Kidney (tissue), 14 donors: ENCODE measurements around the gene RAET1G. TPM values are rescaled to one million over a fixed set of nuclear protein-coding genes. Genes with fewer than 3 reads are reported as not detected.
A peak's percentile ranks its signal among the peaks of the same experiment; 100 is the strongest.

Source experiments
- DNase-seq, 5 donors: peaks; one replicate each; pipeline ENCODE4 v3.0.0-alpha.2; 2013 to 2020
- FAIRE-seq: peaks from 2 replicates; lab custom pipeline; 2012; peaks lifted over from hg19 to GRCh38; lab: Jason Lieb, UNC
- H3K27ac ChIP-seq, 2 donors: one replicate each; pipeline ENCODE4 v1.7.0; 2013; ENCODE audit warnings: low read depth in 2 of 2, low read length in 2 of 2, inconsistent platforms in 1 of 2
- H3K27me3 ChIP-seq: one replicate; pipeline ENCODE4 v1.7.1; 2013; ENCODE audit warnings: low read length, inconsistent platforms; ENCODE audit not compliant: control insufficient read depth, insufficient read depth
- H3K36me3 ChIP-seq, 3 donors: one replicate each; pipeline versions ENCODE4 v1.7.0 to v1.7.1; 2013; ENCODE audit warnings: low read length in 3 of 3, control low read depth in 1 of 3, inconsistent platforms in 1 of 3; ENCODE audit not compliant: insufficient read depth in 3 of 3, control insufficient read depth in 2 of 3
- H3K4me1 ChIP-seq, 3 donors: one replicate each; pipeline versions ENCODE4 v1.7.0 to v1.7.1; 2013; ENCODE audit warnings: low read length in 3 of 3, inconsistent platforms in 1 of 3, low read depth in 1 of 3; ENCODE audit not compliant: control insufficient read depth in 2 of 3, insufficient read depth in 2 of 3
- H3K4me3 ChIP-seq, 3 donors: one replicate each; pipeline versions ENCODE4 v1.7.0 to v1.8.1; 2013; ENCODE audit warnings: low read length in 3 of 3, control low read depth in 1 of 3, inconsistent platforms in 1 of 3
- H3K9ac ChIP-seq, 3 donors: one replicate each; pipeline versions ENCODE4 v1.7.0 to v1.7.1; 2013; ENCODE audit warnings: low read length in 3 of 3, control low read depth in 1 of 3, inconsistent platforms in 1 of 3
- H3K9me3 ChIP-seq, 3 donors: one replicate each; pipeline versions ENCODE4 v1.7.0 to v1.7.1; 2013; ENCODE audit warnings: low read length in 3 of 3, control low read depth in 1 of 3, inconsistent platforms in 1 of 3; ENCODE audit not compliant: control insufficient read depth in 2 of 3, insufficient read depth in 1 of 3
- intact Hi-C: fragments of 100-400 bp; cut with DNase I; formaldehyde crosslinking; loops from one replicate; pipeline ENCODE4 v1.11.1; 2022
- polyA plus RNA-seq: library from polyadenylated mRNA; stranded (reverse); fragments of 350-450 nt; fragmentation: Illumina TruSeq; extraction: RNeasy Lipid Tissue Mini Kit (QIAGEN cat#74804); gene quantifications from one replicate; pipeline ENCODE4 v1.2.3, GENCODE V29; 2014; ENCODE audit warnings: low read depth, low replicate concordance; ENCODE audit not compliant: insufficient read depth
- total RNA-seq: library from RNA; stranded (reverse); fragmentation: NEBNext Ultra II Directional; extraction: Animal tissue kit (Norgen Biotek cat#: 25700); gene quantifications from one replicate; pipeline ENCODE4 v1.2.1, GENCODE V29; 2021
- TF ChIP-seq, protein P1 (sequence below): IDR thresholded peaks from 3 replicates; pipeline ENCODE4 v1.5.1; 2012; ENCODE audit warnings: mild to moderate bottlenecking, moderate library complexity, borderline replicate concordance; ENCODE audit not compliant: insufficient read depth; ENCODE audit errors: extremely low read depth
- donor health status: control.
- donor health status: control.
- donor health status: control.
- donor health status: control.
- donor health status: control.
- donor health status: DM: yes; HTN: yes; CAD: no.
- donor health status: Normal renal cell carcinoma (clear cell type).

RAET1G gene
- total and polyA plus RNA-seq, 2 donors from 2014 or later = 0.41 to 1.3 TPM

- H3K36me3 ChIP-seq = no peaks in the 10 kb centered on the region
- TF ChIP-seq, protein P1, sequence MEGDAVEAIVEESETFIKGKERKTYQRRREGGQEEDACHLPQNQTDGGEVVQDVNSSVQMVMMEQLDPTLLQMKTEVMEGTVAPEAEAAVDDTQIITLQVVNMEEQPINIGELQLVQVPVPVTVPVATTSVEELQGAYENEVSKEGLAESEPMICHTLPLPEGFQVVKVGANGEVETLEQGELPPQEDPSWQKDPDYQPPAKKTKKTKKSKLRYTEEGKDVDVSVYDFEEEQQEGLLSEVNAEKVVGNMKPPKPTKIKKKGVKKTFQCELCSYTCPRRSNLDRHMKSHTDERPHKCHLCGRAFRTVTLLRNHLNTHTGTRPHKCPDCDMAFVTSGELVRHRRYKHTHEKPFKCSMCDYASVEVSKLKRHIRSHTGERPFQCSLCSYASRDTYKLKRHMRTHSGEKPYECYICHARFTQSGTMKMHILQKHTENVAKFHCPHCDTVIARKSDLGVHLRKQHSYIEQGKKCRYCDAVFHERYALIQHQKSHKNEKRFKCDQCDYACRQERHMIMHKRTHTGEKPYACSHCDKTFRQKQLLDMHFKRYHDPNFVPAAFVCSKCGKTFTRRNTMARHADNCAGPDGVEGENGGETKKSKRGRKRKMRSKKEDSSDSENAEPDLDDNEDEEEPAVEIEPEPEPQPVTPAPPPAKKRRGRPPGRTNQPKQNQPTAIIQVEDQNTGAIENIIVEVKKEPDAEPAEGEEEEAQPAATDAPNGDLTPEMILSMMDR = no peak
- H3K9me3 ChIP-seq = no peaks in the 10 kb centered on the region
- intact Hi-C loops = loop anchor here (5.0 kb wide), 1 partner anchor 93 kb away; no protein-coding TSS in a partner anchor
- H3K4me1 ChIP-seq = peaks cover 0 to 4% (median 0%) of the 10 kb centered on the region in 3 donors
- no peak overlapping the region for H3K27ac ChIP-seq
- DNase-seq = peak in 4 of 5 donors; percentile 27 to 86 (median 44)
- H3K27me3 ChIP-seq = peaks cover 9% of the 10 kb centered on the region
- H3K9ac ChIP-seq = peak overlapping the region in 1 of 3 donors; percentile 65
- no peak for FAIRE-seq
- peak overlapping the region; percentile 6 to 74 (median 68) for H3K4me3 ChIP-seq
Observed at GRCh38 chr6:149925253-149925973, 2.5 kb upstream of the RAET1G start.

DNA sequence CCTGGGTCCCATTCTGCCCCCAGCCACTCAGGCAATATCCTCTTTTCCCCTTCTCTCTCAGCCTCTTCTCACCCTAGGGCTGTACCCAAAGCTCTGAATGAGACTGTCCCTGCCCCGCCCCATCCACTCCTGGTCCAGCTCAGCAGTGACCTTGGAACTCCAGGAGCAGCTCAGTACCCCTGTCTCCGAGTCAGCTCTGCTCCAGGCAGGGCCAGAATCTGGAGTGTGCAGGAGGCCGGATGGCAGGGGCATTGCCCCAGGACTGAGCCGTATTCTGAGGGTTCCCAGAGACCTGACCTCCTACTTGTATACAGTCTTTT lies 2.0 kb upstream of the RAET1G start:
- Histone ChIP-seq H3K27ac (no peak overlapping the region), H3K9ac (no peak overlapping the region), H3K9me3 (no peaks in the 10 kb centered on the region), H3K4me1 (peaks cover 0 to 4% (median 0%) of the 10 kb centered on the region in 3 donors), H3K4me3 (no peak overlapping the region), H3K36me3 (no peaks in the 10 kb centered on the region), H3K27me3 (peaks cover 9% of the 10 kb centered on the region)
- intact Hi-C loops = loop anchor here (5.0 kb wide), 1 partner anchor 93 kb away; no protein-coding TSS in a partner anchor
- TF ChIP-seq, protein P1 = no peak
- no peak for FAIRE-seq
- DNase-seq = no peak

GRCh38 chr6:149924206-149924932 lies 1.4 kb upstream of the RAET1G start:
- Histone ChIP-seq H3K9ac (no peak overlapping the region), H3K4me3 (no peak overlapping the region), H3K36me3 (no peaks in the 10 kb centered on the region), H3K9me3 (no peaks in the 10 kb centered on the region), H3K27me3 (peaks cover 6% of the 10 kb centered on the region), H3K4me1 (peaks cover 0 to 4% (median 0%) of the 10 kb centered on the region in 3 donors), H3K27ac (no peak overlapping the region)
- peak in 1 of 5 donors; percentile 48 for DNase-seq
- TF ChIP-seq, protein P1 = no peak
- intact Hi-C loops = no loop called here
- no peak for FAIRE-seq
